ENCODE data around the gene STAT2.

DNA sequence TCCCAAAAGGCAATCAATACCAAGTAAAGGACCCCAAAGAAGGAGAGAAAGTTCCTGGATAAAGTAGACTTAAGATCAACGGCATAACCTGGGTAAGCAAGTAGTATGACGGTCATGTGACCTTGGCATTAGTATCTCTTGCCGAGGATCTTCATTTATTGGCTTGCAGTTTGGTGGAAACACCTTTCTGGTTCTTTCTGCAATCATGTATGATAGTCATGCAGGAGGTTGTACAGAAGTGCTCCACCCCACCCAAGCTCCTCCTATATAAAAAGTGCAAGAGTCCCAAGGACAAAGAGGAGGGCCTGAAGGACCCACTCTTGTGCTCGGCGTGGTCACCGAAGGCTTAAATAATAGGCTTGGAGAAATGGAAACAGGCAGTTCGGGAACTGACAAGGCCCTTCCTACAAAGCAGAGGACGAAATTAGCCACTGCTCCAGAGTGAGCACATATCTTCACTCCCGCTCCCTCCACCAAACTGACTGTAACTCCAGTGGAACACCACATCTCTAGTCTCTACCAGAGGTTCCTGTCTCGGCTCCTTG, 60.5 kb downstream of the STAT2 start:
- TF ChIP-seq MAFK (IDR thresholded peaks at IDR 0.05; ENCODE audit: low read depth, low read length) (no peak), CHD1 (IDR thresholded peaks at IDR 0.05; ENCODE audit: low read depth, low read length) (no peak), POLR2A (IDR thresholded peaks at IDR 0.05; ENCODE audit: low read depth, low read length) (no peak; the same call in 1 of the 2 replicates), MAZ (IDR thresholded peaks at IDR 0.05; ENCODE audit: borderline replicate concordance, low read depth, low read length) (no peak), SMC3 (IDR thresholded peaks at IDR 0.05; ENCODE audit: low read depth, low read length) (no peak), MXI1 (IDR thresholded peaks at IDR 0.05; ENCODE audit: borderline replicate concordance, low read depth, low read length) (no peak), RAD21 (IDR thresholded peaks at IDR 0.05; ENCODE audit: low read length) (no peak), FOS (IDR thresholded peaks at IDR 0.05; ENCODE audit: low read depth, low read length) (no peak), RFX5 (IDR thresholded peaks at IDR 0.05; ENCODE audit: low read depth, low read length) (no peak), CEBPB (IDR thresholded peaks at IDR 0.05; ENCODE audit: low read depth, low read length) (no peak), RCOR1 (IDR thresholded peaks at IDR 0.05; ENCODE audit: insufficient replicate concordance, low read length) (no peak)
- TF ChIP-seq, protein P1, sequence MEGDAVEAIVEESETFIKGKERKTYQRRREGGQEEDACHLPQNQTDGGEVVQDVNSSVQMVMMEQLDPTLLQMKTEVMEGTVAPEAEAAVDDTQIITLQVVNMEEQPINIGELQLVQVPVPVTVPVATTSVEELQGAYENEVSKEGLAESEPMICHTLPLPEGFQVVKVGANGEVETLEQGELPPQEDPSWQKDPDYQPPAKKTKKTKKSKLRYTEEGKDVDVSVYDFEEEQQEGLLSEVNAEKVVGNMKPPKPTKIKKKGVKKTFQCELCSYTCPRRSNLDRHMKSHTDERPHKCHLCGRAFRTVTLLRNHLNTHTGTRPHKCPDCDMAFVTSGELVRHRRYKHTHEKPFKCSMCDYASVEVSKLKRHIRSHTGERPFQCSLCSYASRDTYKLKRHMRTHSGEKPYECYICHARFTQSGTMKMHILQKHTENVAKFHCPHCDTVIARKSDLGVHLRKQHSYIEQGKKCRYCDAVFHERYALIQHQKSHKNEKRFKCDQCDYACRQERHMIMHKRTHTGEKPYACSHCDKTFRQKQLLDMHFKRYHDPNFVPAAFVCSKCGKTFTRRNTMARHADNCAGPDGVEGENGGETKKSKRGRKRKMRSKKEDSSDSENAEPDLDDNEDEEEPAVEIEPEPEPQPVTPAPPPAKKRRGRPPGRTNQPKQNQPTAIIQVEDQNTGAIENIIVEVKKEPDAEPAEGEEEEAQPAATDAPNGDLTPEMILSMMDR (conservative IDR thresholded peaks at IDR 0.05; ENCODE audit: low read depth, low read length) = no peak
- TF ChIP-seq, protein P2, sequence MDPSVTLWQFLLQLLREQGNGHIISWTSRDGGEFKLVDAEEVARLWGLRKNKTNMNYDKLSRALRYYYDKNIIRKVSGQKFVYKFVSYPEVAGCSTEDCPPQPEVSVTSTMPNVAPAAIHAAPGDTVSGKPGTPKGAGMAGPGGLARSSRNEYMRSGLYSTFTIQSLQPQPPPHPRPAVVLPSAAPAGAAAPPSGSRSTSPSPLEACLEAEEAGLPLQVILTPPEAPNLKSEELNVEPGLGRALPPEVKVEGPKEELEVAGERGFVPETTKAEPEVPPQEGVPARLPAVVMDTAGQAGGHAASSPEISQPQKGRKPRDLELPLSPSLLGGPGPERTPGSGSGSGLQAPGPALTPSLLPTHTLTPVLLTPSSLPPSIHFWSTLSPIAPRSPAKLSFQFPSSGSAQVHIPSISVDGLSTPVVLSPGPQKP (IDR thresholded peaks at IDR 0.05; ENCODE audit: borderline replicate concordance, low read depth, low read length) = no peak

All from IMR-90 (cell line).